Dedifferentiated amniotic fluid mesenchymal stem cell (primary cell): ENCODE measurements around the gene UGT3A2.

Experiments used
- DNase-seq: peaks from one replicate; pipeline ENCODE4 v3.0.0-alpha.2; 2016; ENCODE audit errors: extremely low spot score

UGT3A2 gene

DNA sequence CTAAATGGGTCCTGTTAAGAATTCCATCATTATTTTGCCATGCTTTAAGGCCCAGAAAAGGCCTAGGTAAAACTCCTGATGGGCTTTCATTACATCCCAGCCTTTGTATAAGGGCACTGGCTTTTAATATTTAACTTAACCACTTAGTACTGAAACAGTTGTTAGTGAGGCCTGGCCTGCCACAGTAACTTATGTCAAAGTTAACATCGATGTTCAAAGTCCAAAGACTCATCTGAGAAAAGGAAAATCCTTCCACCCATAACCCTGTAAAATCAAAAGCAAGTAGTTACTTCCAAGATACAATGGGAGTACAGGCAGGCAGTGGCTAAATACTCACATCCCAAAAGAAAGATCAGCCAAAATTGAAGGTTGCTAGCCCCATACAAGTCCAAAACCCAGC, 60.5 kb downstream of the UGT3A2 start:
- no peak for DNase-seq

DNA sequence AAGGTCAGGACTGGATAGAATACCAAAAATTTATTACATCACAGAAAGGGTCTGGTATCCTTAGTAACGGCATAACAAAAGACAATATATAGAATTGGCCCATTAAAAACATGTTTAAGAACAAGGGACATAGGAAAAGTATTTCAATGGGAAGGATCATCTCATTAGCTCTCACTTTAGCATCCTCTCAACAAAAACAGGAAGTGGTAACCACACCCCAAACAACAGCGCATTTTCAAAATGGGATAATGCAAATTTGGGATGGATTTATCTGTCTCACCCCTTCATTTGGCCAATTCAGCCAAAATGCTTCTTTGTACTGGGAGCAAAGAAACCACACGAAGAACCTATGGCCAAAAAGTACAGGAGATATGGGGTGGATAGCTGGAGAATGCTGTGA, 65.7 kb downstream of the UGT3A2 start:
- DNase-seq = no peak

DNA sequence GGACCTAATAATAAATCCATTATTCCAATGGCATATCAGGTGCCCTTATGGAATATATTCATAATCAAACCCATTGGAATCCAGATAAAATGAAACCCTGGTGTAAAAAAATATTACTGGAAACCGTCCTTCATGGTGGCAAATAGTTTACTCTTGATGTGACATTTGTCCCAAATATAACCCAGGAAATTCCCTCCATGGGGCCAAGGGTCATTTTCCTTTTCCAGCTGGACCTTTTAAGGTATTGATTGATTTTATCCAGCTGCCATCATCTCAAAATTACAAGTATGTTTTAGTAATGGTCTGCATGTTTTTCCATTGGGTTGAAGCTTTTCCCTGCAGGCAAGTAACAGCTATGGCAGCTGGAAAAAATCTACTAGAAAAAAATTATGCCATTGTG, 67.1 kb downstream of the UGT3A2 start:
- DNase-seq = no peak

DNA sequence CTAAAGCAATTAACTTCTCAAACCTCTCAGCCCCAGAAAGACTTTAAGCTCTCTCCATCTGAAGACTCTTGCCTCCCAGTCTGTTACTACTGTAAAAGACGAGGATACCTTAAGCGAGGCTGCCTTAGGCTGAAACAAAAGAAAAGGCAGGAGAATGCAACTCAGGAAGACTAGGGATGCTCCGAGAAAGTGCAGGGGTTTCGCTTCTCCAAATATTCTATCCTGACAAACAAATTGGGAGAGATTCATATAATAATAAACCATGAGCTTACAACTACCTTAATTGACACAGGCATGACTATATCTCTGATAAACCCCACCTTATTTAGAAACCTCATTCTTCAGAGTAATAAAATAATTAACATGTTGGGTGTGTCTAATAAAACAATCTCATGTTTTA, 70.6 kb downstream of the UGT3A2 start:
- DNase-seq = no peak

DNA sequence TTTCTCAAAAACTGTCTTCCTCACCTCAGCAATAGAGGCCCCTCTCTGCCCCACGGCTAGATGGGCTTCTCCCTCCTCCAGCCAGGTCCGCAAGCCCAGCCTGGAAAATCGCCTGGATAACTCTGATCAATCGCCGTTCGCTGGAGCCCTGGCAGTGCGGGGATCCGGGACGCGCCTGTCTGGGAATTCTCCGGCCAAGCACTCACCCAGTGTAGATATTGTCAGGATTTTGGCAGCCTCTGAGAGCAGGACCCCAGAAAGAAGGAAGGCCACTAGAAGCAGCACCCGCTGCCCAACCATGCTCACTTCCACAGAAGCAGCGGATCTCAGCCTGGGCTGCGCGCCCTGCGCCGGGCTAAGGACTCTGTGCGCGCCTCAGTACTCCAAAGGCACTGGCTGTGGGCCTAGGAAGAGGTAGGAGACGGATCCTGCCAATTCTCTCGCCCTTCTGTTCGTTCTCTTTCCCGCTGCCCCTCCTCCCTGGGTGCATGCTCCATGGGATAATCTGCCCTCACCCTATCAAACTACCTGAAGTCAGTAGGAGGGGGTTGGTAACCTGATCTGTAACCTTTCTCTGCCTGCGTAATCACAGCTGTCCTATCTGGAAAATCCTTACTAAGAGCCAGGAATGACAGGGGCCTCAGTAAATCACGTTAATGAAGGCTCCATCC, 75.6 kb downstream of the UGT3A2 start, which contains the start of gene UGT3A1:
Gene UGT3A1 (minus strand): TSS at position 450 of the 671 bp plus-strand sequence. CDS start 150 bp downstream, at position 300.
- DNase-seq = no peak

DNA sequence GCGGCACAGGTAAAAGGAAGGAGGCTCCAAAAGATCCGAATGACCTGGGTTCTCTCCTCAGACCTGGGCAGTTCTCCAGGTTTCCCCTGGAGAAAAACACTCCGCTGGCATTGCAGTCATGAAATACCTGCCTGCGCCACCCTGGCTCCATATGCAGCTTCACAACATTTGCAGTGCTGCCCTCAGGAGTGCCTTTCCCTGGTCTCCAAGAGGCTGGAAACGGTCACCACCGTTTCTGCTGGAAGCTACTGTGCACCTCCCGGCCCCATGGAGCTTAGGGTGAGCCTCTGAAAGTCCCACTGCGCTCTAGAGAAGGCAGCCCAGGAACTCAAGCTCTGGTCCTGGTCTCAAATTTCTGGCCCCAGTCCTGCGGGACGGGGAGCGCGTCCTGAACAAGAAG, 76.2 kb downstream of the UGT3A2 start:
- no peak for DNase-seq

DNA sequence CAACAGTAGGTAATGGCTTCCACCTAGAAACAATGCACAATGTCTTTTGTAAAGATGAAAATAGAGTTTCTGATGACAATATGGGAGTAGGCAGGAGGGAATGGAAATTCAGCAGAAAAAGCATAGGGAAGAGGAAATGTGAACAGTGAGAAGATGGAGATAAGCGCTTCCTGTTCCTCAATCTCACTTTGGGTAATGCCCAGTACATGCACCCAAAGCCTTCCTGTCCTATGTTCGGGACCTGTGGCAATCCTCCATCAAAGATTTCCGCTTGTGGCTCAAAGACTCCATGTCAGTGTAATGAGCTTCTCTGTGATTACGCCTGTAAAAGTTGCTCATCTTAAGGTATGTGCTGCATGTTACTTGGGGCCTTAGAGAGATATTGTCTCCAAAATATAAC, 78.2 kb downstream of the UGT3A2 start:
- DNase-seq = no peak

DNA sequence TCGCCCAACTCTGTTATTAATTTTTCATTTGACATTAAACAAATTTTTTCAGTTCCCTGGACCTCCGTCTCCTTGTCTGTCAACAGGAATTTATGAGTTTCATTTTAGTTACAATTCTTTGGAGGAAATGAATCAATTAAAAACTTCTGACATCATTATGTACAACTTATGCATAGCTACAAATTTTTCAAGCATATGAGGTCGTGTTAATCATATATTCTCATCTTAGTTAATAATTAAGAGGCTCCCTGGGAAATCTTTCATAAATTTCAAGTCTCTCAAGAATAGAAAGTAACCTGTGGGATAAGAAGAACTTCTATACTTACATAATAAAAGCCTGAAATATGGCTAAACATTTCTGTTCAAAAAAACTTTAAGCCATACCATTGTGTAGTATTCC, 78.9 kb downstream of the UGT3A2 start:
- DNase-seq = no peak
